Inflammatory macrophage treated with lipopolysaccharide for 4 hours (primary cell): Measurements from ENCODE around the gene NME7.
A peak's percentile ranks its signal among the peaks of the same experiment; 100 is the strongest.

Experiments used
- DNase-seq: peaks from one replicate; pipeline ENCODE4 v3.0.0-alpha.2; 2020

Gene NME7

GRCh38 chr1:169121146-169121923 lies 246.3 kb downstream of the NME7 start:
- no peak for DNase-seq

GRCh38 chr1:169120066-169120465 lies 247.5 kb downstream of the NME7 start:
- DNase-seq: no peak

GRCh38 chr1:169119405-169119804 lies 248.2 kb downstream of the NME7 start:
- no peak for DNase-seq

GRCh38 chr1:169118227-169118626 lies 249.4 kb downstream of the NME7 start:
- no peak for DNase-seq

GRCh38 chr1:169117599-169117998 lies 250.0 kb downstream of the NME7 start:
- DNase-seq: no peak

GRCh38 chr1:169117014-169117413 lies 250.6 kb downstream of the NME7 start:
- DNase-seq: no peak

- peak; percentile 87 for DNase-seq
Observed at GRCh38 chr1:169115891-169116585, 251.6 kb downstream of the NME7 start.

- no peak for DNase-seq
Observed at GRCh38 chr1:169113613-169114119, 253.9 kb downstream of the NME7 start.

GRCh38 chr1:169112241-169112640 lies 255.4 kb downstream of the NME7 start:
- DNase-seq: peak; percentile 77

- no peak for DNase-seq
Observed at GRCh38 chr1:169111472-169111871, 256.1 kb downstream of the NME7 start.

GRCh38 chr1:169110689-169111447 lies 256.7 kb downstream of the NME7 start:
- peak; percentile 97 for DNase-seq

- peak; percentile 79 for DNase-seq
Observed at GRCh38 chr1:169110236-169110635, 257.4 kb downstream of the NME7 start.

- DNase-seq: peak; percentile 91
Observed at GRCh38 chr1:169109561-169110134, 257.9 kb downstream of the NME7 start.

GRCh38 chr1:169108863-169109560 lies 258.6 kb downstream of the NME7 start:
- peak; percentile 58 for DNase-seq

GRCh38 chr1:169108223-169108622 lies 259.4 kb downstream of the NME7 start:
- DNase-seq: no peak

GRCh38 chr1:169107603-169108208 lies 259.9 kb downstream of the NME7 start:
- DNase-seq: peak; percentile 79

GRCh38 chr1:169106921-169107602 lies 260.5 kb downstream of the NME7 start:
- peak; percentile 28 for DNase-seq

GRCh38 chr1:169106095-169106920 lies 261.3 kb downstream of the NME7 start, which contains the start of gene ATP1B1:
ATP1B1 (plus strand) TSS chr1:169106690; CDS start chr1:169106830, 140 bp downstream.
- DNase-seq: peak; percentile 87

GRCh38 chr1:169105434-169106094 lies 262.0 kb downstream of the NME7 start:
- DNase-seq: peak; percentile 45

GRCh38 chr1:169105087-169105433 lies 262.5 kb downstream of the NME7 start:
- DNase-seq: no peak
